Measurements from ENCODE around the gene ANKDD1A. TPM values are rescaled to one million over a fixed set of nuclear protein-coding genes. Genes with fewer than 3 reads are reported as not detected.
A peak's percentile ranks its signal among the peaks of the same experiment; 100 is the strongest.

The ANKDD1A gene
- total RNA-seq: 1.4 TPM
- long read RNA-seq, partial matches to known transcripts: 0 of 2 reads
- long read RNA-seq, other reads (novel, unspliced or antisense): 2 of 2 reads

GRCh38 chr15:64911311-64912186, at the start of gene ANKDD1A:
TSS of gene ANKDD1A (plus strand) at chr15:64911902. CDS start at chr15:64911931, 29 bp downstream.
- ATAC-seq (ENCODE audit: poor library complexity): peak; percentile 95
- intact Hi-C loops (cut with DNase I): no loop called here
- DNase-seq: peak; percentile 79

GRCh38 chr15:64861960-64862359, 49.7 kb upstream of the ANKDD1A start:
- DNase-seq (no peak), ATAC-seq (ENCODE audit: poor library complexity) (no peak)
- intact Hi-C loops (cut with DNase I): no loop called here

- intact Hi-C loops (cut with DNase I): no loop called here
- DNase-seq (peak; percentile 21), ATAC-seq (ENCODE audit: poor library complexity) (no peak)
Measured at GRCh38 chr15:64862408-64862807, 49.3 kb upstream of the ANKDD1A start.

- ATAC-seq (ENCODE audit: poor library complexity): no peak
- DNase-seq: peak; percentile 30
- intact Hi-C loops (cut with DNase I): no loop called here
Measured at GRCh38 chr15:64864068-64864467, 47.6 kb upstream of the ANKDD1A start.

GRCh38 chr15:64865126-64865997, 46.3 kb upstream of the ANKDD1A start:
- no peak for ATAC-seq (ENCODE audit: poor library complexity)
- DNase-seq: peak; percentile 33
- intact Hi-C loops (cut with DNase I): no loop called here

- DNase-seq (peak; percentile 30), ATAC-seq (ENCODE audit: poor library complexity) (no peak)
- intact Hi-C loops (cut with DNase I): no loop called here
Measured at GRCh38 chr15:64865998-64866520, 45.6 kb upstream of the ANKDD1A start.

- intact Hi-C loops (cut with DNase I): no loop called here
- DNase-seq: no peak
- no peak for ATAC-seq (ENCODE audit: poor library complexity)
Measured at GRCh38 chr15:64869501-64869900, 42.2 kb upstream of the ANKDD1A start.

- ATAC-seq (ENCODE audit: poor library complexity): no peak
- DNase-seq: peak; percentile 40
- intact Hi-C loops (cut with DNase I): no loop called here
Measured at GRCh38 chr15:64870353-64870752, 41.3 kb upstream of the ANKDD1A start.

- ATAC-seq (ENCODE audit: poor library complexity) (no peak), DNase-seq (no peak)
- intact Hi-C loops (cut with DNase I): no loop called here
Measured at GRCh38 chr15:64875641-64876223, 36.0 kb upstream of the ANKDD1A start.

- ATAC-seq (ENCODE audit: poor library complexity): peak; percentile 76
- peak; percentile 90 for DNase-seq
- intact Hi-C loops (cut with DNase I): no loop called here
Measured at GRCh38 chr15:64877435-64877834, 34.3 kb upstream of the ANKDD1A start.

- ATAC-seq (ENCODE audit: poor library complexity): peak; percentile 33
- intact Hi-C loops (cut with DNase I): no loop called here
- DNase-seq: peak; percentile 64
Measured at GRCh38 chr15:64878705-64879104, 33.0 kb upstream of the ANKDD1A start.

GRCh38 chr15:64883100-64883581, 28.6 kb upstream of the ANKDD1A start:
- intact Hi-C loops (cut with DNase I): no loop called here
- peak; percentile 63 for ATAC-seq (ENCODE audit: poor library complexity)
- DNase-seq: no peak

- ATAC-seq (ENCODE audit: poor library complexity) (peak; percentile 76), DNase-seq (peak; percentile 82)
- intact Hi-C loops (cut with DNase I): no loop called here
Measured at GRCh38 chr15:64883997-64884511, 27.6 kb upstream of the ANKDD1A start.

GRCh38 chr15:64884679-64885078, 27.0 kb upstream of the ANKDD1A start:
- ATAC-seq (ENCODE audit: poor library complexity): no peak

GRCh38 chr15:64888336-64888735, 23.4 kb upstream of the ANKDD1A start:
- DNase-seq: no peak
- intact Hi-C loops (cut with DNase I): no loop called here
- ATAC-seq (ENCODE audit: poor library complexity): no peak

More at GRCh38 chr15:64884679-64885078, 27.0 kb upstream of the ANKDD1A start:
- DNase-seq: no peak
- intact Hi-C loops (cut with DNase I): no loop called here

GRCh38 chr15:64891561-64891960, 20.1 kb upstream of the ANKDD1A start:
- no peak for ATAC-seq (ENCODE audit: poor library complexity)

GRCh38 chr15:64892847-64893403, 18.8 kb upstream of the ANKDD1A start:
- ATAC-seq (ENCODE audit: poor library complexity) (no peak), DNase-seq (no peak)
- intact Hi-C loops (cut with DNase I): no loop called here

More at GRCh38 chr15:64891561-64891960, 20.1 kb upstream of the ANKDD1A start:
- intact Hi-C loops (cut with DNase I): no loop called here
- no peak for DNase-seq
